ENCODE data around the gene TAS2R41.

The TAS2R41 gene, protein sequence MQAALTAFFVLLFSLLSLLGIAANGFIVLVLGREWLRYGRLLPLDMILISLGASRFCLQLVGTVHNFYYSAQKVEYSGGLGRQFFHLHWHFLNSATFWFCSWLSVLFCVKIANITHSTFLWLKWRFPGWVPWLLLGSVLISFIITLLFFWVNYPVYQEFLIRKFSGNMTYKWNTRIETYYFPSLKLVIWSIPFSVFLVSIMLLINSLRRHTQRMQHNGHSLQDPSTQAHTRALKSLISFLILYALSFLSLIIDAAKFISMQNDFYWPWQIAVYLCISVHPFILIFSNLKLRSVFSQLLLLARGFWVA

GRCh38 chr7:143477501-143478150, at the start of gene TAS2R41:
Gene TAS2R41, plus strand, starts transcription at chr7:143477873. Its CDS starts 0 bp downstream, at chr7:143477873.
- no peak for DNase-seq

DNA sequence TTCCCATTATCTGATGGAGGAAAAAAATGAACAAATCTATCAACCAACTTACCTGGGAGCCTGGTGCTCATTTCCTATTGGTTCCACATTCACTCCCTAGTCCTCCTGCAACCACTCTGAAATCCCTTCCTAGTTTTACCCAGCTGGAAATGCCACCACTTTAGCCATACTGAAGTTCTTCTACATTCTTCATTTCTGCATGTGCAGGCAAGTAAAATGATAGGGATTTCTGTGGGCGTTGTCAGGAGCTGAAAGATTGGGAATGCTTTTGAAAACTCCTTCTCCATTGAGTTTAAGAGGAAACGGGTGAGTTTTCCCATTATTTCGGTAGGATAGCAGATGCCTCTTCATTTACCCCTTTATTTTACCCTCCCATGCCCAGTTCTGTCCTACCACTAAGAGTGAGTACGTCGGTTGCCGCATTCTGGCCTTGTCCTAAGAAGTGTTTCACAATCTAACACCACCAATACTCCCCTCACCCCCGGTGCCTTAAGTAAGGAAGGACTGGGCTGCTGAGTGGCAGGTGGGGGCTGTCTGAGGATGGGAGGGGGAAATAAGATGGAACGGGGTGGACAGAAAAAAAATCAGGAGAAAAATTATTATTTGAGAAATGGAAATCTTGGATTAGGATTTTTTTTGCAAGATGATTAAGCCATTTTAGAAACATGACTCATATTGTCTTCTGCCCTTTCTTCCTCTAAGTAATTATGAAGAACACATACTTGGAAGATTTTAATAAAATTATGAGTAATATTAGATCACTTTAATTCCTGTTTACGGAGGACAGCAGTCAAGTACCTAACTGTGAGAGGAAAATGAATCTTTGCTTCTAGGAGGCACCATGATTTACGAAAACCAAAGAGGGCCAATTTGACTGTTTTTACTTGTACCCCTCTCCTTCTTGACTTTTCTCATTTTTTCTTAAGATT, 47.6 kb upstream of the TAS2R41 start:
- DNase-seq: no peak

DNA sequence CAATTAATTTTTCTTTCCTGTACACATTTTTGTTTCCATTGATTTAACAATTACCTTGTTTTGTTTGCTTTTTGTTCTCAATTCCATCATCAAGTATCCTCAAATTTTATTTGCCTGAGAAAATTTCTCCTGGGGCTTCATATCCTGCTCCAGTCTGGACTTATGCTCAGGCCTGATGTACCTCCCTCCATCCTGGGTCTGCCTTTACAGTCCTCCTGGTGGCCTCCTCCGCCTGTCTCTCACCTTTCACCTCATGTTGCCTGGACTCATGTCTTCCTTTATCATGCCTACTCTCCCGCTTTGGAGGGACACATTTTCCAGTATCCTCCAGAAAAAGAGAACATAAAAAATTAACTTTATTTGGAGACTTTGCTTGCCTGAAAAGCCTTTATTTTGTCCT, 46.6 kb upstream of the TAS2R41 start:
- DNase-seq: no peak

DNA sequence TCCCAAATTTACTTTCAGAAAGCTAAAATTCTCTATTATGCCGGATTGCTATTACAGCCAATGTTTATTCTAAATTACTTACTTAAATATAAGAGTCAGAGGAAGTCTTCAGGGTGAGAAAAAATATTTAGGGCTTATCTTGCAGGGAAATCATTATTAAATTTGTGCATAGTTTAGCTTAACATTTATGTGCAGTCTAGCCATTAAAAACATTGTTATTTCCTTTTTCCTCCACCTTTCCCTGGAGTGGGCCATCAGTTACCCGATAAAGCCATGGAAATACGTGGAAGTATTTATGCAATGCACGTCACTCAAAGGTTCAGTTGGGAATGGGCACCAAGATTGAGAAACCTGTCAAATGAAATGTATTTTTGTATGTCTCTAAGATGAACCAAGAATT, 43.9 kb upstream of the TAS2R41 start:
- no peak for DNase-seq

DNA sequence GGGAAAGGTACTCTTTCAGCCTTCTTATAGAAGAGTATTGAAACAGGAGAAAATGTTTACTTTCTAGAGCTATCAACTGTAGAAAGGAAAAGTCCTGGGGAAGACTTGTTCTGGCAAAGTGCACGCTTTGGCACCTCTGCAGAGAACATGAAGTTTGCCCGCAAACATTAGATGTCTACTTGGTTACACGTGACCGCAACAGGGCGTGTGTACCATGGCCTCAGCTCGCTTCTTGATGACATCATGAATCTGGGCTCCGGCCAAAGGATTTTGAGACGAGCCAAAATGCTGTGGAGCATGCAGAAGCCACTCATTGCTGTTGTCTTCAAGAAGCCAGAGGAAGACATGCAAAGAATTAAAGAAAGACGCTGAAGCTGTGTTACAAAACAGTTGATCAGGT, 43.0 kb upstream of the TAS2R41 start:
- DNase-seq: no peak

DNA sequence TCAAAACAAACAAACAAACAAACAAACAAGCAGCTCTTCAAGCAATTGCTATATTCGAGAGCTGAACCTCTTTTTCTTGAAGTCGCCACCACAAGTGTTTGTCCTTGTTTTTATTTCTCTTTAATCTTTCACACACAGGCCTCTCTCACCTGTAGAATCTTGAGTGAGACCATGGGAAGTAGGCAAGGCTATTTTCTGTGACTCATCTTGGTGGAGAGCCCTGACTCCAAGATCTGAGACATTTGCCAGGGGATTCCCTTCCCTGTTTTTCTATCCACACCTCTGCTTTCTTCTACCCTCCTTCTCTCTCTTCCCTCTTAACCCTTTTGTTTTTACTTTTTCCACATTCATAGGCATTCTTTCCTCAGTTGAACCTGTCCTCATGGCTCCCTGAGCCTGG, 42.4 kb upstream of the TAS2R41 start:
- no peak for DNase-seq

DNA sequence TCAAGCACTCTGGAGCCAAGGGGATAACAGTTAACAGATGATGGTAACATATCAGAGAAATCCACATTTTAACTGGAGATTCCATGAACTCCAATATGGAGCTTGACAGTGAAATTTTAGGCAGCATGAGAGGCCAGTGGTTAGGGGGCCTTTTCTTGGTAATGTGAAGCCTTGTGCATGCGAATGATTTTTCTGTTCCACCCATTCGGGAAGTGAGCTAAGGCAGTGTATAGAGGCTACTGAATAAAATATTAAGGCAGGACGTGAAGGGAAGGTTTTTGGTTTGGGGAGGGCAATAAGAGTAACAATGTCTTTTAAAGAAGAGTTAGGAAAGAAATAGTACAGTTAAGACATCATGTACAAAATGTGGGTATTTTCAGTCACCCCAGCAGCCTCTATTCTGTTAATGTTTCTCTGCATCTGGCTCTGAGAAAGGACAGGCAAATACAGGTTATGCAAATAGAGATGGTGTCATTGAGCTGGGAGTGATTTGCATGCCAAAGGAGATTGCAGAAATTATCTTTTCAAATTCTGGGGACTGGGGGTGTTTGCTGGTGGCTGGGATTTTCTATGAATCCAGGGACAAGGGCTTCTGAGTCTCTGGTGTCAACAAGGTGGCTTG, 41.2 kb upstream of the TAS2R41 start:
- DNase-seq: no peak

DNA sequence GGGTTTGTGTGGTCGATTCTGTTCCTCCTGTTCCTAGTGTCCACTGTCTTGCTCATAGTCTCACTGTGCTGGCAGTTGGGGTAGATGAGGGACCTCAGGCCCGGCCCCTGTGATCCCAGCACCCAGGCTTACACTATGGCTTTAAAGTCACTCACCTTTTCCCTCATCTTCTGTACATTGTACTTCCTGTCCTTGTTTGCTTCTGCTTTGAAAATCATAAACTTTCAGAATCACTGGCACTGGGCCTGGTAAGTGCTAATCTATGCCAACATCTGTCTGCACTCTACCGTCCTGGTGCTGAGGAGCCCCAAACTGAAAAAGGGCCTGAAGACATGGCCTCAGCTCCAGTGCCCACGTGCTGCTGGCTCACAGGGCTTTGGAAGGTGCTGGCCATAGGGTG, 40.1 kb upstream of the TAS2R41 start:
- no peak for DNase-seq

DNA sequence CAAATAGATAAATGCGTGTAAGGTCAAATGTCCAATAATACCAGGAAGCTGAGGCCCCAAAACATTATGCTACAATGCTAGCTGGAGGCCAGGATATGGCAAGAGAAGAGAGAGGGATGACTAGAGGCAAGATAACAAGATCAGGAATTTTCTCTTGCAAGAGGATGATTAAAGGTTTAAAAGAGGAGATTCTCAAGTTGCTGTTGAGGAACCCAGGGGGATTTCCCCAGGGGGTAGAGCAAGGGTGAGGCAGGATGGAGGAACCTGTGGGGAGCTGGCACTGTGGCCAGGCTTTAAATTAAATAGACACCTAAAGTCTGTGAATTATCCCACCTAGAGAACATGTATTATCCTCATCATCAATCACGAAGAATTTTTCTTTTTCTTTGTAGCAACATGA, 37.8 kb upstream of the TAS2R41 start:
- DNase-seq: no peak

DNA sequence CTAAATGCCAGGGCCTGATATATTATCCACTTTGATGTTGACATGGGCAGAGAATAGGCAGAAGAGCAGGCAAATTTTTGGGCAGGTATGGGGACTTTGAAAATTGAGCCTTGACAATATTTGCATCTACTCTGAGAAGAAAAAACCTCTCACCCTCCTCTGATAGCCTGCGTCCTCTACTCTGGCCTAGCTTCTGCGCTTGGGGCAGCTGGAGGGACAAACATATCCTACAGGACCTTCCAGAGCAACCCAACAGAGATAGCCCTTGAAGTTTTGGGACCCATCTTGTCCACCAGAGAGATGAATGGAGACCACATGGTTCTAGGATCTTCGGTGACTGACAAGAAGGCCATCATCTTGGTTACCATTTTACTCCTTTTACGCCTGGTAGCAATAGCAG, 34.5 kb upstream of the TAS2R41 start, which contains the start of gene TAS2R60:
Gene TAS2R60, plus strand, starts transcription at position 301 of the 400 bp plus-strand sequence. Its CDS starts 0 bp downstream, at position 301.
- no peak for DNase-seq

DNA sequence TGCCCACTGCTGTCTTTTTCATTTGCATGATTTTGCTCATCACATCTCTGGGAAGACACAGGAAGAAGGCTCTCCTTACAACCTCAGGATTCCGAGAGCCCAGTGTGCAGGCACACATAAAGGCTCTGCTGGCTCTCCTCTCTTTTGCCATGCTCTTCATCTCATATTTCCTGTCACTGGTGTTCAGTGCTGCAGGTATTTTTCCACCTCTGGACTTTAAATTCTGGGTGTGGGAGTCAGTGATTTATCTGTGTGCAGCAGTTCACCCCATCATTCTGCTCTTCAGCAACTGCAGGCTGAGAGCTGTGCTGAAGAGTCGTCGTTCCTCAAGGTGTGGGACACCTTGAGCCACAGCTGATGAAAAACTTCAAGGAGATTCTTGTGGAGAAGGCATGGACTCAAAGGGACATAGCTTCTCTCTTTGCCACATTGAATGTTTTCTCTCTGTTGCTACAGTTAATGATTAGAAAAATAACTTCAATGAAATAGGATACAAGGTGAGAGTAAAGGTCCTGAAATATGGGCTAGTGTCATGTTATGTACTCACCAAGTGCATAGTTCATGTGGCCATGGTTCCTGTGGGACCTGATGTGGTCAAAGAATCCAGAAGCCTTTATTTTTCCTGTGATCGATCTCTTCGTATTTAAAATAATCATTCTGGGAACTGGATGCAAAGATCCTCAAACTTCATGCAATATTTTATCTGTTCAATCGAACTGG, 33.5 kb upstream of the TAS2R41 start:
- DNase-seq: no peak

DNA sequence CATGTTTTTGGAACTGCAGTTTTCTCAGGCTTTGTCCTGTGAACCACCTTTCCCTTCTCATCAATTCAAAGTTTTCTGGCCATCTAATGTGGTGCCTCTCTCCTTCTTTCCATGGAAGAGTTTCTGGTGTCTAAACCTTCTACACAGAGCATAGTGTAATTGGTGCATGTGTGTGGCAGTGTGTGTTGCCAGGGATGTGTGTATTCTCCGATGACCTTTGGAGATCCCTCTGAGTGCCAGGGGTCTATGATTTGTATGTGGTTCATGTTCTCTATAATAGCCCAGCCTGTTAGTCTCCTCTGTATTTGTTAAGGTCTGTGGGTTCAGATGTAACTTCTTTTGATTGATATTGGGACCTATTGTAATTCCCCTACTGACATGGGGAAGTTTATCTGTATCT, 32.9 kb upstream of the TAS2R41 start:
- no peak for DNase-seq

DNA sequence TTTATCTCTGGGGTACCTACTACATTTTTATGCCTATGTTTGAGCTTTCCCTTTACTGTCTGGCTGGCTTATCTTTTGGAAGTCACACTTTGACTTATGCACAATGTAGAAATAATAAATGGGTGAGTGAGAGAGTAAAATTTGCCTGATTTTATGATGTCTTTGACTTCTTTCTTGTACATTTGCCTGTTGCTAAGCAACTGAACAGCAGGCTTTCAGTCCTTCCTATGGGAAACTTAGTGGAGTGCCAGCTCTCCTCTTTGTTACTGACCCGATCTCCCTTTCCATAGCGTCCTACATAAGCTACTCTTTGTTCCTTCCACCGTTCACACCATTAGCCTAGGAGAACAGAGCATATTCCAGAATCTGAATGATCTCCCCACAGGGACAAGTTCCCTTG, 30.2 kb upstream of the TAS2R41 start:
- no peak for DNase-seq

- no peak for DNase-seq
Measured at GRCh38 chr7:143448429-143448828, 29.2 kb upstream of the TAS2R41 start.

GRCh38 chr7:143449793-143450192, 27.9 kb upstream of the TAS2R41 start:
- DNase-seq: no peak

- no peak for DNase-seq
Measured at GRCh38 chr7:143451122-143451521, 26.6 kb upstream of the TAS2R41 start.

DNA sequence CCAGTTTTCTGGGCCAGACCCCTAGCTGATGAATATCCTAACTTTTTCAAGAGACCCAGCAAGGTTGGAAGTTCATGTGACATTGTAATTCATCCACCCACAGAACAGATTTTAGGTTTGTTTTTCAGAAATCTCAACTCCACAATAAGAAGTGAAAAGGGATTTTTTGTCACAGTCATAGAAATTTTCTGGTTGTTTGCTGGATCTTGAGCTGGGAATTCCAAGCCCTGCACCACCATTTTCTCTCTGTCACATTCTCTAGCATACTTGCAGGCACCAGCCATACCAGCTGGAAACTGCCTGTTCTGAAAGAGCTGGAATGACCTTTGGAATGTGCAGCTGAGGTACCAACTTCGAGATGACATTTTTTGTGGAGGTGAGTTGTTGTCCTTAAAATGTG, 25.9 kb upstream of the TAS2R41 start:
- DNase-seq: no peak

GRCh38 chr7:143452495-143452894, 25.2 kb upstream of the TAS2R41 start:
- no peak for DNase-seq

DNA sequence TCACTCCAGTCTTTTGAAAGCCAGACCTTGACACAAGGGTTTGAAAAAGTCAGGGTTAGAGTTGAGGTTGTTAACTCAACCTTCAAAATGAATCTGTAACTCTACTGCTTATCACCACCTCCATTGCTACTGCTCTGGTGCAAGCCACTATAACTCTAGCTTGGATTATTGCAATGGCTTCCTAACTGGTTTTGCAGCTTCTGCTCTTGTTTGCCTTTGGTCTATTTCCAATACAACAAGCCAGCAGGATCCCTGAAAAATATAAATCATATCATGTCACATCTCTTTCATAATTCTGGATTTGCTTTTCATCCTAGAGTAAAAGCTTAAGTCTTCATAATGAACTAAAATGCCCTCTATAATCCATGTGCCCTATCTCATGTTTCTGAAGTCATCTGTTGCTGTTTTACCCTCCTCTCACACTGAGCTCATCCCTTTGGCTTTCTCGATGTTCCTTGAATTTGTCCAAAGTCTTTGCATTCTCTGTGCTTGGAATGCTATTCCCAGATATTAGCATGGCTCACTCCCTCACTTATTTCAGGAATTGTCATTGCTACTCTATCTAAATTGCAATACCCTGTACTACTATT, 23.5 kb upstream of the TAS2R41 start:
- no peak for DNase-seq

- DNase-seq: no peak
Measured at GRCh38 chr7:143455491-143455890, 22.2 kb upstream of the TAS2R41 start.

DNA sequence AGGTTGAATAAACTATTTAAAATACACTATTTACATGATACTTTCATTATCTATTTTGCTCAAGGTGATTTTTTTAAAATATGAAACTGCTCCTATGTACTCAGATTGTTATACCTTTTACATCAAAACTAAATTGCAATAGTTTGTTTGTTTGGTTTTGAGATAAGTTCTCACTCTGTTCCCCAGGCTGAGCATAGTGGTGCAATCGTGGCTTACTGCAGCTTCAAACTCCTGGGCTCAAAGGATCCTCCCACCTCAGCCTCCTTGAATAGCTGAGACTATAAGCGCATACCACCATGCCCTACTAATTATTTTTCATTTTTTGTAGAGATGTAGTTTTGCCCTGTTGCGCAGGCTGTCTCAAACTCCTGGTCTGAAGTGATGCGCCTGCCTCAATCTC, 21.7 kb upstream of the TAS2R41 start:
- no peak for DNase-seq
